AG04449 (cell line): ENCODE results near the gene WDR93.

Source experiments
- CTCF ChIA-PET: fragments of 350-600 bp; formaldehyde crosslinking; extraction: SDS; loops from one replicate; lab custom pipeline; 2021; ENCODE audit warnings: antibody characterized with exemption; lab: Yijun Ruan, JAX
- POLR2A ChIA-PET: fragments of 400-600, 350-600 bp; formaldehyde crosslinking; extraction: SDS; loops from one replicate; lab custom pipeline; 2020; ENCODE audit warnings: antibody characterized with exemption, inconsistent platforms; lab: Yijun Ruan, JAX
- DNase-seq: peaks from one replicate; pipeline ENCODE4 v3.0.0-alpha.2; 2010; ENCODE audit warnings: low read depth, low spot score
- H3K4me3 ChIP-seq: 2 replicates; pipeline ENCODE4 v1.5.1; 2011; ENCODE audit warnings: low read depth, mild to moderate bottlenecking, control low read depth, low read length
- TF ChIP-seq, protein P1 (sequence below): IDR thresholded peaks from one replicate; pipeline ENCODE4 v1.5.1; 2011; ENCODE audit warnings: mild to moderate bottlenecking, moderate library complexity, low read length, control low read depth, inconsistent platforms; ENCODE audit not compliant: insufficient read depth; ENCODE audit errors: missing control alignments

Gene WDR93

DNA sequence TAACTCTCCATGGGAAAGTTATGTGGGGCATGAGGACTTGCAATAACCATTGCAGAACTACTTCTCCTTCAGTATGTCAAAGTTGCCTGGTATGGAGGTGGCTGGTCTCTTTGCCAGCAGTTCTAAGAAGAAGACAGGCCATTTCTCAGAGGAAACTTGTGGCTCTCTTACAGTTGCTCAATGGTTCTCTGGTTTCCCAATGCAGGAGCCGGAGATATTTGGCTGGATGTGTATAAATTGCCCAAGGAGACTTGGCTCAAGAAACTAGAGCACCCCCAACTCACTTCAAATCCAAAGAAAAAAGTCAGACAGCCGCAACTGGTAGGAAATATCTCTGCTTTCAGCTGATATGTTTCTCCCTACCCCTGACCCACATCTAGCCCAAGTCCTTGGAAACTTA is 24.2 kb downstream of the WDR93 start:
- no peak overlapping the region for H3K4me3 ChIP-seq
- TF ChIP-seq, protein P1, sequence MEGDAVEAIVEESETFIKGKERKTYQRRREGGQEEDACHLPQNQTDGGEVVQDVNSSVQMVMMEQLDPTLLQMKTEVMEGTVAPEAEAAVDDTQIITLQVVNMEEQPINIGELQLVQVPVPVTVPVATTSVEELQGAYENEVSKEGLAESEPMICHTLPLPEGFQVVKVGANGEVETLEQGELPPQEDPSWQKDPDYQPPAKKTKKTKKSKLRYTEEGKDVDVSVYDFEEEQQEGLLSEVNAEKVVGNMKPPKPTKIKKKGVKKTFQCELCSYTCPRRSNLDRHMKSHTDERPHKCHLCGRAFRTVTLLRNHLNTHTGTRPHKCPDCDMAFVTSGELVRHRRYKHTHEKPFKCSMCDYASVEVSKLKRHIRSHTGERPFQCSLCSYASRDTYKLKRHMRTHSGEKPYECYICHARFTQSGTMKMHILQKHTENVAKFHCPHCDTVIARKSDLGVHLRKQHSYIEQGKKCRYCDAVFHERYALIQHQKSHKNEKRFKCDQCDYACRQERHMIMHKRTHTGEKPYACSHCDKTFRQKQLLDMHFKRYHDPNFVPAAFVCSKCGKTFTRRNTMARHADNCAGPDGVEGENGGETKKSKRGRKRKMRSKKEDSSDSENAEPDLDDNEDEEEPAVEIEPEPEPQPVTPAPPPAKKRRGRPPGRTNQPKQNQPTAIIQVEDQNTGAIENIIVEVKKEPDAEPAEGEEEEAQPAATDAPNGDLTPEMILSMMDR, result no peak
- ChIA-PET POLR2A (no interaction called here), CTCF (no interaction called here)
- no peak for DNase-seq

DNA sequence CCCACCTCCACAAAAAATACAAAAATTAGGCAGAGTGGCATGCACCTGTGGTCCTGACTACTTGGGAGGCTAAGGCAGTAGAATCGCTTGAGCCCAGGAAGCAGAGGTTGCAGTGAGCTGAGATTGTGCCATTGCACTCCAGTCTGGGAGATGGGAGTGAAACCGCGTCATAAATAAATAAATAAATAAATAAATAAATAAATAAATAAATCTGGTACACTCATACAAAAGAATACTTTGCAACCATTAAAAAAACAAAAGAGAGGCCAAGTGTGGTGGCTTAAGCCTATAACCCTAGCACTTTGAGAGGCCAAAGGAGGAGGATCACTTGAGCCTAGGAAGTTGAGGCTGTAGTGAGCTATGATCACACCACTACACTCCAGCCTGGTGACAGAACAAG is 32.4 kb downstream of the WDR93 start:
- no peak for DNase-seq
- TF ChIP-seq, protein P1, result no peak
- ChIA-PET POLR2A (no interaction called here), CTCF (interaction anchor here (0.6 to 3.2 kb wide), 9 partner anchors 9 to 248 kb away, joined by 3 to 18 read pairs (median 4); no protein-coding TSS in a partner anchor)
- no peak overlapping the region for H3K4me3 ChIP-seq

DNA sequence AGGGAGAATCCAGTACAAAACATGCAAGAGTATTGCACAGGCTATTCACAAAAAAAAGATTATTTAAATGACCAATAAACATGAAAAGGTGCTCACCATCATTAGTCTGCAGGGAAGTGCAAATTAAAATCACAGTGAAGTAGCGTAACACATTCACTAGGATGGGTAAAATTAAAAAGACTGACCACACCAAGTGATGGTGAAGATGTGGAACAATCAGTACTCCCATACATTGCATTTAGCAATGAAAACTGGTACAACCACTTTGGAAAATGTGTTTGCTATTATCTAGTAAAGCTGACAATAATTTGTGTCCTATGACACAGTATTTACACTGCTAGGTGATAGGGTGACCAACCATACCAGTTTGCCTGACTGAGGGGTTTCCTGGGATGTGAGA is 34.0 kb downstream of the WDR93 start:
- DNase-seq, result no peak
- ChIA-PET CTCF (interaction anchor here (1.5 to 3.2 kb wide), 2 partner anchors 16 to 150 kb away, joined by 3 to 18 read pairs; no protein-coding TSS in a partner anchor), POLR2A (no interaction called here)
- TF ChIP-seq, protein P1, result no peak
- H3K4me3 ChIP-seq, result no peak overlapping the region

DNA sequence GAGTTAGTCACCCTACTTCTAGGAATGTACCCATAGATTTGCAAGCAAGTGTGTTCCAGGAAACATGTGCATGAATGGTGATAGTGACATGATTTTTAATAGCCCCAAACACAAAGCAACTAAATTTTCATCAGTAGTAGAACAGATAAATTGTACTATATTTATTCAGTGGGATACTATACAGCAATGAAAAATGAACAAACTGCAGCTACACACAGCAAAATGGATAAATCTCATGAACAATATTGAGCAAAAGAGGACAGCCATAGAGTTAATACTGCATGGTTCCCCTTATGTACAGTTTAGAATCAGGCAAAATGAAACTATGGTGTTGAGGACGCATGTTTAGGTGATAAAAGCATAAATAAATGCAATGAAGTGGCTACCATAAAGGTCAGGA is 34.5 kb downstream of the WDR93 start:
- TF ChIP-seq, protein P1, result no peak
- H3K4me3 ChIP-seq, result no peak overlapping the region
- no peak for DNase-seq
- ChIA-PET POLR2A (no interaction called here), CTCF (interaction anchor here (1.5 to 3.2 kb wide), 2 partner anchors 13 to 150 kb away, joined by 3 to 14 read pairs; no protein-coding TSS in a partner anchor)

DNA sequence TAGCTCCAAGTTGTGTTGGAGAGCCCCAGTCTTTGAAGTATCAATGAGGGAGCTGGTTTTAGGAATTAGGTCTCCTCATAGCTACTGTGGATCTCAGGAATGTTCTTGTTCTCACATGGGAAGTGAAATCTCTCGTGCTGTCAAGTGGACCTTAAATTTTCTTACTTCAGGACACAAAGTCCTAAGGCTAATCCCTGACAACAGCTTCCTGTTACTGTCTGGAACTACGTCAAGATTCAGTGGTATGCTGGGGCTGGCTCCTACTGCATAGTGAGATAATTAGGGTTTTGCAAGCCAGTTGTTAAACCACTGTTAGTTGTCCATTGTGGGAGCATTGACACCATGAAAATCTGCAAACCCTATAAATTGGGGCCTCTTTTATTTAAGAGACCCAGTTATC is 37.6 kb downstream of the WDR93 start:
- TF ChIP-seq, protein P1, result no peak
- H3K4me3 ChIP-seq, result no peak overlapping the region
- ChIA-PET POLR2A (no interaction called here), CTCF (interaction anchor here (0.9 to 3.2 kb wide), 6 partner anchors 10 to 493 kb away, joined by 3 to 14 read pairs (median 4); no protein-coding TSS in a partner anchor)
- no peak for DNase-seq

DNA sequence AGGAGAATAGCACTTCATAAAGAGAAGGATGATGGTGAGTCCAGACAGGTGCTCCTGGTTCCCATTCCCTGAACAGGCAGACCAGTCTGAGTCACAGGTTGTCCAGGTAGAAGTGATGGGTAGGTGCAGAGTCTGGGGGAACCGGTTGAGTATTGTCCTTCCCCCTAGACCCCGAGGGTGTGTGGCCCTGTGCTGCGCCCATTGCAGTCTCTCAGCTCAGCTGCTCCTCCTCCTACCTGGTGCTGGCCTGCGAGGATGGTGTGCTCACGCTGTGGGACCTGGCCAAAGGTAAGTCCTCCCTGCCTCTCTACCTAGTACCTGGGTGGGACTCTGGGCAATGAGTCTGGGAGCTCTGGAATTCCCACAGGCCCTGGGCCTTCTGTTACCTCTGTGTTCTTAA is 40.7 kb downstream of the WDR93 start:
- CTCF ChIA-PET, result interaction anchor here (0.9 to 2.6 kb wide), 5 partner anchors 9 to 157 kb away, joined by 3 to 16 read pairs (median 4); no protein-coding TSS in a partner anchor
- DNase-seq, result no peak
- POLR2A ChIA-PET, result interaction anchor here (0.6 kb wide), 1 partner anchor 24 kb away, joined by 3 read pairs; no protein-coding TSS in a partner anchor
- TF ChIP-seq, protein P1, result no peak
- no peak overlapping the region for H3K4me3 ChIP-seq
